Ovary (tissue), 3 donors: Measurements from ENCODE around the gene ANO2.

Source experiments
- CTCF ChIP-seq, 3 donors: fragments of 450-650 bp in 2 of 3; fragments of 200-600 bp in 1 of 3; IDR thresholded peaks; one replicate each; pipeline versions ENCODE4 v1.5.1 to v1.8.0; 2016 to 2022; ENCODE audit warnings: antibody characterized with exemption in 3 of 3, mild to moderate bottlenecking in 1 of 3
- EP300 ChIP-seq: sonication (generic); formaldehyde crosslinking; IDR thresholded peaks from one replicate; pipeline ENCODE4 v1.6.1; 2017; ENCODE audit warnings: antibody characterized with exemption
- POLR2A ChIP-seq: fragments of 450-650 bp; IDR thresholded peaks from one replicate; pipeline ENCODE4 v1.6.1; 2017; ENCODE audit warnings: antibody characterized with exemption, mild to moderate bottlenecking, moderate library complexity
- donor health status: DM: no; HTN: no; CAD: no.

DNA sequence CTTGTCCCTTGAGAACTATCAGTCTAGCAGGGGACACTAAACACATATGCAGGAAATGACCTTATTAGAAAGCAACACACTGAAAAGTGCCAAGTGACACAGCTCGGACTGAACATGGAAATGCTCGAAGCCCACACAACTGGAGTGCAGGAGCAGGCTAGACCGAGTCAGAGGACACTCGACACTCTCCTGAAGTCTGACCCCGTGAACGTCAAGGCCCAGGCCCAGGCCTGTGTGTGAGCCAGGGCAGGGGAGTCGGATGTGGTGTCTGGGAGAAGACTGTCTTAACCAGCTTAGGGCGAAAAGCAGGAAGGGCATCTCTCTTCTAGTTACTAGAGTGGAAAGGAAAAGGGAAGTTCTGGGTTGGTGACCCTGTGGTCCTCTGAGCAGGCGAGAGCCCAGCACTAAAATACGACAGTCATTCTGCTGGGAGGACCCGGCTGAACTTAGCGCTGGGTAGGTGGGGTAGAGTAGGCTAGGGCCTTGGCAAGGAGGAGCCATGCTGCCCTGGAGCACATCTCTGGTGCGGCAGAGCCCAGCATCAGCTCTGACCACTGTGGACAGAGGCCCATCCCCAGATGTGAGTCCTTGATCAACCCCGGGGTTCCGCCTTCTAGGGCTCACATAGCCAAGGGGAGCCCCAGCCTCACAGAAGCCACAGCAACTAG is 420.2 kb downstream of the ANO2 start:
- TF ChIP-seq EP300 = no peak
- TF ChIP-seq CTCF (IDR thresholded peaks at IDR 0.05) = no peak
- no peak for TF ChIP-seq POLR2A
